GM13976 (cell line): ENCODE data around the gene WWC2.

Experiments
- DNase-seq: peaks from one replicate; pipeline ENCODE4 v3.0.0; 2012; ENCODE audit warnings: low spot score
- CTCF ChIP-seq: IDR thresholded peaks from 2 replicates; pipeline ENCODE4 v1.5.1; 2012; ENCODE audit warnings: borderline replicate concordance, mild to moderate bottlenecking; ENCODE audit not compliant: insufficient read depth; ENCODE audit errors: extremely low read depth, missing control alignments, control extremely low read depth
- in situ Hi-C: fragments of 300-500 bp; cut with MboI; formaldehyde crosslinking; loops from one replicate; pipeline ENCODE4 v1.12.0; 2022; ENCODE audit warnings: low sequenced_read_pairs, mixed read lengths, inconsistent platforms; ENCODE audit not compliant: unreplicated experiment

The WWC2 gene

DNA sequence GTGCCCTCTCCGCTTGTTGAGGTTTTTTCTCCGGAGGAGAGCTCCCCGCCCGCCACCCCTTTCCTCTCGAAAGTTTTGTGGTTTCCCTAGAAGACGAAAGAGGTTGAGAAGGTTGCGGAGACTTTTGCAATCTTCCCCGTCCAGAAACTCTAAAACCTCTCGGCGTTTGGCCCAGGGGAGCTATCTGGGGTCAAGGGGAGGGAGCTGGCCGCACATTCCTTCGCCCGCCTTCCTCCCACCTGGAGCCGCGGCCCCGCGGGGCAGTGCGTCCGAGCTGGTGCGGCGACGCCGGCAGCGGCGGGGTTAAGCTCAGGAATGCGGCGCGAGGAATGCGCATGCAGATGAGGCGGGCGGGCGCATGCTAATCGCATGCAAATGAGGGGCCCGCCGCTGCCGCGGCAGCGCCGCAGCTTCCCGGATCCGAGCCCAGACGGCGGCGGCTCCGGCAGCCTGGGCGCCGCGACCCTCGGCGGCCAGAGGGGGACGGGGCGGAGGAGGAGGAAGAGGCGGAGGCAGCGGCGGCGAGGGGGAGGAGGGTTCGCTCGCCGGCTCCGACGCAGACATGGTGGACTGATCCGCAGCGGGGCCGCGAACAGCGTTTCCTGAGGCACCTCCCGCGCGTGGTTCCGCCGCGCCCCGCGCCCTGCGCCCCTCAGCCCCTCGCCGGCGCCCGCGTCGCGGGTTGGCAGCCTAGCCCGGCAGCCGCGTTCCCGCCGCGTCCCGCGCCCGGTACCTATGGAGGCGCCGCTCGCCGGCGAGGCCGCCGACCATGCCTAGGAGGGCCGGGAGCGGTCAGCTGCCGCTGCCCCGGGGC is at the start of gene WWC2:
TSS of gene WWC2 (plus strand) at position 535 of the 814 bp plus-strand sequence. CDS start at position 770, 235 bp downstream.
- no peak for TF ChIP-seq CTCF
- peak; percentile 64 for DNase-seq
- in situ Hi-C loops: no loop called here

DNA sequence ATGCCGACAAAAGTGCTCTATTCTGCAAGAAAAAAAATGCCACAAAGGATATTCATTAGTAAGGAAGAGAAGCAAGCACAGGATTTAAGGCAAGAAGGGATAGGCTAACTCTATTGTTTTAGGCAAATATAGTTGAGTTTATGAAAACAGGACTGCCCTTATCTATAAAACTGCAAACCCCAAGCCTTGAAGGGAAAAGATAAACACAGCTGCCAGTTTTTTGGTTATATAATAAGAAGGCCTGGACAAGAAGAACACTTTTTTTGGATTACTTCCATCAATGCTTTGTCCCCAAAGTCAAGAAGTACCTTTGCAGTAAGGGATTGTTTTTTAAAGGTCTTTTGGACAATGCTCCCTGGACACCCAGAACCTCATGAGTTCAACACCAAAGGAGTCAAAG is 45.4 kb upstream of the WWC2 start:
- in situ Hi-C loops: no loop called here
- TF ChIP-seq CTCF: no peak
- no peak for DNase-seq

GRCh38 chr4:183057255-183057654 is 41.8 kb upstream of the WWC2 start:
- TF ChIP-seq CTCF: no peak
- in situ Hi-C loops: no loop called here
- no peak for DNase-seq

GRCh38 chr4:183059797-183060196 is 39.3 kb upstream of the WWC2 start:
- in situ Hi-C loops: no loop called here
- no peak for DNase-seq
- no peak for TF ChIP-seq CTCF

DNA sequence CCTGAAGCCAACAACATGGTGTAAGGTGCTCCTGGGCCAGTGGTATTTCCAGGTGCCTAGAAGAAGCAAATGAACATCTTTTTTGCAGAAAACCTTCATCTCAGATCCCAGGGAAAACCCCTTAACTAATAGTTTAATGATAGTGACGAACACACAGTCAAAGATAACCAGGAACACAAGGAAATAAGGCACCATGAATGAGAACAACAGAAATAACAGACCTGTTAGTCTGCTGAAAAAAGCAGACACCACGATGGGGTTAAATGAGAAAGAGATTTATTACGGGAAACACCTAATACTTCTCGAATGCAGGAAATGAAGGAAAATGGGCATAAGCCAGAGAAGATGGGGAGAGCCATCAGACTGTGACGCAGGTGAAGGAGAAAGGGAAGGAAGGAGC is 30.6 kb upstream of the WWC2 start:
- no peak for DNase-seq
- TF ChIP-seq CTCF: no peak
- in situ Hi-C loops: no loop called here

GRCh38 chr4:183071222-183071621 is 27.8 kb upstream of the WWC2 start:
- in situ Hi-C loops: loop anchor here (10.0 kb wide), 1 partner anchor 174 kb away; no protein-coding TSS in a partner anchor
- TF ChIP-seq CTCF: no peak

More at GRCh38 chr4:183071222-183071621, 27.8 kb upstream of the WWC2 start:
- DNase-seq: no peak
